ENCODE measurements around the gene SIX3.

- TF ChIP-seq CTCF (IDR thresholded peaks at IDR 0.05) = no peak
- TF ChIP-seq GATA2 (CRISPR knock-in tag; IDR thresholded peaks at IDR 0.05) = no peak
- TF ChIP-seq MAX (IDR thresholded peaks at IDR 0.05; ENCODE audit: low read depth) = no peak
- no peak for TF ChIP-seq RCOR1 (IDR thresholded peaks at IDR 0.05; ENCODE audit: low read length)
- no peak for TF ChIP-seq CHD2 (IDR thresholded peaks at IDR 0.05; ENCODE audit: low read length, partially characterized antibody)
- no peak for TF ChIP-seq RAD21 (IDR thresholded peaks at IDR 0.05; ENCODE audit: low read length)
- TF ChIP-seq EP300 (IDR thresholded peaks at IDR 0.05; ENCODE audit: borderline replicate concordance in 1 of 2, low read depth in 1 of 2, low read length in 1 of 2) = no peak
- TF ChIP-seq REST (IDR thresholded peaks at IDR 0.05; ENCODE audit: low read depth, low read length) = no peak
- TF ChIP-seq RXRA (IDR thresholded peaks at IDR 0.05; ENCODE audit: borderline replicate concordance, low read depth) = no peak
- TF ChIP-seq SIN3A (IDR thresholded peaks at IDR 0.05; ENCODE audit: borderline replicate concordance, low read depth, low read length) = no peak
- no peak for TF ChIP-seq YY1 (IDR thresholded peaks at IDR 0.05; ENCODE audit: low read depth)
- no peak for TF ChIP-seq TEAD4 (IDR thresholded peaks at IDR 0.05; ENCODE audit: borderline replicate concordance, insufficient read depth)
- no peak for TF ChIP-seq NRF1 (IDR thresholded peaks at IDR 0.05; ENCODE audit: low read depth, low read length)
- no peak for TF ChIP-seq PBX3 (IDR thresholded peaks at IDR 0.05)
Measured at GRCh38 chr2:44947028-44947375, 5.5 kb downstream of the SIX3 start.
